HepG2 (cell line): Measurements from ENCODE around the gene FALEC. TPM values are rescaled to one million over a fixed set of nuclear protein-coding genes. Genes with fewer than 3 reads are reported as not detected.

ENCODE experiments used
- ATAC-seq: fragments of 200-7000 bp; cut with Tn5 transposase; 3 replicates; pipeline ENCODE4 v1.9.1; 2020; ENCODE audit warnings: mild to moderate bottlenecking, moderate library complexity
- BruUV-seq: library from RNA; stranded (reverse); fragments of 400-500 nt; replicated peaks from 2 replicates; lab custom pipeline; 2021; lab: Mats Ljungman, UMichigan
- CTCF ChIA-PET: fragments of 300-600 bp; formaldehyde crosslinking; extraction: SDS; loops from one replicate; lab custom pipeline; 2021; ENCODE audit warnings: low total read pairs, inconsistent platforms, low intra/inter-chr PET ratio; lab: Yijun Ruan, JAX
- POLR2A ChIA-PET: fragments of 350-600 bp; sonication (Branson Sonifier 250); formaldehyde crosslinking; loops from one replicate; lab custom pipeline; 2020; ENCODE audit warnings: antibody characterized with exemption, inconsistent platforms; lab: Yijun Ruan, JAX
- DNase-seq: peaks from one replicate; pipeline ENCODE4 v3.0.0-alpha.2; 2015; ENCODE audit warnings: low spot score
- FAIRE-seq: peaks from 3 replicates; lab custom pipeline; 2011; peaks lifted over from hg19 to GRCh38; lab: Jason Lieb, UNC
- H2AFZ ChIP-seq: one replicate; pipeline ENCODE4 v1.6.1; 2011; ENCODE audit warnings: low read length, inconsistent platforms
- H3K27ac ChIP-seq: fragments of 300-600 bp; 3 replicates; pipeline ENCODE4 v1.8.0; 2011; ENCODE audit warnings: mixed run types, mild to moderate bottlenecking, mixed read lengths, low read length, inconsistent platforms; ENCODE audit not compliant: insufficient read depth; ENCODE audit errors: extremely low read length
- H3K27me3 ChIP-seq, 2 experiments: fragments of 200-600 bp in 1 of 2; 2 replicates in 1 of 2; 3 replicates in 1 of 2; pipeline versions ENCODE4 v1.6.0 to v1.8.0; 2011; ENCODE audit warnings: low read length in 2 of 2, mild to moderate bottlenecking in 2 of 2, moderate library complexity in 2 of 2, inconsistent platforms in 1 of 2; ENCODE audit not compliant: insufficient read depth in 2 of 2, control insufficient read depth in 1 of 2
- H3K36me3 ChIP-seq, 2 experiments: fragments of 200-600 bp in 1 of 2; replicated peaks in 1 of 2; 2 replicates in 1 of 2; 3 replicates in 1 of 2; pipeline versions ENCODE4 v1.5.1 to v1.8.0; 2011; ENCODE audit warnings: low read length in 2 of 2, inconsistent platforms in 1 of 2; ENCODE audit not compliant: insufficient read depth in 2 of 2, control insufficient read depth in 1 of 2
- H3K4me1 ChIP-seq: 2 replicates; pipeline ENCODE4 v1.5.1; 2012; ENCODE audit warnings: low read length, inconsistent platforms; ENCODE audit not compliant: insufficient read depth
- H3K4me2 ChIP-seq: 2 replicates; pipeline ENCODE4 v1.6.0; 2011; ENCODE audit warnings: low read depth, low read length, inconsistent platforms
- H3K4me3 ChIP-seq, 3 experiments: fragments of 200-600 bp in 1 of 3; sonication (generic), shearing (Covaris generic) in 1 of 3; replicated peaks in 1 of 3; 2 replicates each; pipeline ENCODE4 v1.5.1; 2011 to 2016; ENCODE audit warnings: low read length in 3 of 3, inconsistent platforms in 2 of 3, low read depth in 2 of 3, mild to moderate bottlenecking in 2 of 3, control low read depth in 1 of 3, mixed read lengths in 1 of 3; ENCODE audit not compliant: insufficient read depth in 1 of 3
- H3K79me2 ChIP-seq: one replicate; pipeline ENCODE4 v1.6.1; 2011; ENCODE audit warnings: low read length, inconsistent platforms; ENCODE audit not compliant: insufficient read depth
- H3K9ac ChIP-seq: 2 replicates; pipeline ENCODE4 v1.6.0; 2011; ENCODE audit warnings: mild to moderate bottlenecking, low read depth, low read length, inconsistent platforms; ENCODE audit not compliant: insufficient read depth
- H3K9me3 ChIP-seq: 2 replicates; pipeline ENCODE4 v1.5.1; 2012; ENCODE audit warnings: mild to moderate bottlenecking, low read length
- H4K20me1 ChIP-seq: 2 replicates; pipeline ENCODE4 v1.6.0; 2011; ENCODE audit warnings: inconsistent platforms, mild to moderate bottlenecking, low read length, moderate library complexity; ENCODE audit not compliant: insufficient read depth
- HMGXB3 ChIP-seq: sonication (generic); formaldehyde crosslinking; IDR thresholded peaks from 2 replicates; pipeline ENCODE4 v1.4.0; 2020; ENCODE audit warnings: missing genetic modification reagents, borderline replicate concordance
- KDM4B ChIP-seq: sonication (generic); formaldehyde crosslinking; IDR thresholded peaks from 2 replicates; pipeline ENCODE4 v1.4.0; 2020; ENCODE audit warnings: missing genetic modification reagents
- NFE2 ChIP-seq: sonication (generic); formaldehyde crosslinking; IDR thresholded peaks from 2 replicates; pipeline ENCODE4 v1.4.0; 2020; ENCODE audit warnings: missing genetic modification reagents
- NFIB ChIP-seq: sonication (generic); formaldehyde crosslinking; IDR thresholded peaks from 2 replicates; pipeline ENCODE4 v1.9.0; 2021; ENCODE audit warnings: missing genetic modification reagents, mild to moderate bottlenecking, borderline replicate concordance
- SAP130 ChIP-seq: IDR thresholded peaks from 2 replicates; pipeline ENCODE4 v1.6.1; 2016; ENCODE audit warnings: low read depth
- SMAD1 ChIP-seq: sonication (generic); formaldehyde crosslinking; IDR thresholded peaks from 2 replicates; pipeline ENCODE4 v1.4.0; 2020; ENCODE audit warnings: missing genetic modification reagents, low read depth, mild to moderate bottlenecking, borderline replicate concordance
- STAG1 ChIP-seq: sonication (generic); formaldehyde crosslinking; IDR thresholded peaks from 2 replicates; pipeline ENCODE4 v1.4.0; 2020; ENCODE audit warnings: missing genetic modification reagents
- STAT5B ChIP-seq: sonication (generic); formaldehyde crosslinking; IDR thresholded peaks from 2 replicates; pipeline ENCODE4 v1.4.0; 2020; ENCODE audit warnings: missing genetic modification reagents
- ZBTB34 ChIP-seq: sonication (generic); formaldehyde crosslinking; IDR thresholded peaks from 2 replicates; pipeline ENCODE4 v1.8.0; 2022; ENCODE audit warnings: mild to moderate bottlenecking, missing genetic modification reagents
- ZC3H13 ChIP-seq: sonication (generic); formaldehyde crosslinking; IDR thresholded peaks from 2 replicates; pipeline ENCODE4 v1.8.1; 2023; ENCODE audit warnings: mild to moderate bottlenecking, missing genetic modification reagents, moderate library complexity
- ZFP82 ChIP-seq: sonication (generic); formaldehyde crosslinking; IDR thresholded peaks from 2 replicates; pipeline ENCODE4 v1.5.1; 2020; ENCODE audit warnings: mild to moderate bottlenecking, missing genetic modification reagents, borderline replicate concordance
- ZMYM2 ChIP-seq: sonication (generic); formaldehyde crosslinking; IDR thresholded peaks from 2 replicates; pipeline ENCODE4 v1.8.0; 2022; ENCODE audit warnings: mild to moderate bottlenecking, missing genetic modification reagents
- ZNF264 ChIP-seq: sonication (generic); formaldehyde crosslinking; IDR thresholded peaks from 2 replicates; pipeline ENCODE4 v1.4.0; 2020; ENCODE audit warnings: missing genetic modification reagents
- ZNF704 ChIP-seq: sonication (generic); formaldehyde crosslinking; IDR thresholded peaks from 2 replicates; pipeline ENCODE4 v1.8.1; 2023; ENCODE audit warnings: mild to moderate bottlenecking, inconsistent platforms, moderate library complexity, missing genetic modification reagents, borderline replicate concordance
- ZNF776 ChIP-seq: sonication (generic); formaldehyde crosslinking; IDR thresholded peaks from 2 replicates; pipeline ENCODE4 v1.4.0; 2020; ENCODE audit warnings: mild to moderate bottlenecking, missing genetic modification reagents
- ZNF780A ChIP-seq: sonication (generic); formaldehyde crosslinking; IDR thresholded peaks from 2 replicates; pipeline ENCODE4 v1.8.0; 2022; ENCODE audit warnings: mild to moderate bottlenecking, missing genetic modification reagents, moderate library complexity
- WGBS: methylation state at CpG from one replicate; pipeline ENCODE4 v1.1.6; 2017; ENCODE audit warnings: low lambda C conversion rate; 5-methylcytosine and 5-hydroxymethylcytosine counted together
- in situ Hi-C: cut with HindIII; loops from 2 replicates; pipeline ENCODE4 v1.10.0; 2017; ENCODE audit warnings: low pct_unique_long_range_greater_than_20kb; ENCODE audit not compliant: extremely low pct_ligation_motif_present
- intact Hi-C: fragments of 100-400 bp; cut with micrococcal nuclease; formaldehyde crosslinking; loops from one replicate; pipeline ENCODE4 v1.10.0; 2022; ENCODE audit not compliant: unreplicated experiment
- polyA plus RNA-seq, 8 experiments: library from polyadenylated mRNA; depleted of rRNA in 3 of 8; stranded (reverse) in 7 of 8; unstranded in 1 of 8; fragments of >200 nt; fragmentation: Illumina TruSeq in 4 of 8; extraction: Trizol in 4 of 8; gene quantifications; 2 replicates each; pipeline versions ENCODE4 v1.2.1 to v1.2.3, GENCODE V29; 2011 to 2016; ENCODE audit warnings: low read depth in 4 of 8, missing spikeins in 1 of 8, mixed read lengths in 1 of 8; ENCODE audit not compliant: insufficient read depth in 1 of 8
- total RNA-seq, 5 experiments: library from RNA; depleted of rRNA; stranded (reverse); fragments of >200 nt; fragmentation: Illumina TruSeq; extraction: Trizol; gene quantifications; 2 replicates each; pipeline ENCODE4 v1.2.3, GENCODE V29; 2016; ENCODE audit warnings: low read depth in 1 of 5
- TF ChIP-seq, protein P1 (sequence below): IDR thresholded peaks from 2 replicates; pipeline ENCODE4 v1.6.1; 2012; ENCODE audit warnings: low read depth, low read length, improper control_type of control experiment

Gene FALEC
- total and polyA plus RNA-seq, 2 of the 13 experiments (the other 11 are each of a cell fraction or from before 2014, with no cell fraction given) = 0.33 to 0.71 TPM

DNA sequence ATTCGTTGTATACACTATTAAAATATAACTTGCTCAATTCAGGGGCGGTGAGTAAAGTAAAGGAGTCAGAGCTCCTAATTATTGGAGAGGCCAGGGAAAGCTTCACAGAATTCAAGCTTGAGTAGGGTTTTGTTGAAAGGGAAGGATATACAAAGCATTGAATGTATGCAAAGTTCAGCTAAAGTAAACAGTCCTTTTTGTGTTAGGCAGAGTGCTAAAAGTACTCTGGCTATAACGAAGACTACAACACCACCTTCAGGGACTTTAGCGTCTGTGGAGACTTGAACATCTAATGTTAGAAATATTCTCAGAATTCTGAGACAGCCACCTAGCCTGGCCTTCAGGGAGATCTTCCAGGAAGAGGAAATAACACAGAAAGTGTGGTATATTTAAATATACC is 1.1 kb downstream of the FALEC start:
- H3K79me2 ChIP-seq = no peaks in the 10 kb centered on the region
- H3K27me3 ChIP-seq = no peaks in the 10 kb centered on the region; a peak in 1 of 5 replicates
- no peaks in the 10 kb centered on the region for H3K36me3 ChIP-seq
- peak; percentile 49 for DNase-seq
- peak; percentile 83 for FAIRE-seq
- H3K27ac ChIP-seq = peak overlapping the region; percentile 66
- ChIA-PET CTCF (interaction anchor here (1.2 kb wide), 1 partner anchor 52 kb away, joined by 5 read pairs; no protein-coding TSS in a partner anchor), POLR2A (interaction anchor here (1.1 to 3.3 kb wide), 12 partner anchors 12 to 181 kb away, joined by 3 to 78 read pairs (median 6); partner anchors contain the start of genes ADAMTSL4, GOLPH3L and TARS2)
- intact Hi-C loops = no loop called here
- BruUV-seq = no TSS peak
- no peaks in the 10 kb centered on the region for H3K9me3 ChIP-seq
- 5% methylated on average over 4 of the region's 4 CpGs for WGBS
- H4K20me1 ChIP-seq = no peaks in the 10 kb centered on the region
- in situ Hi-C loops = no loop called here
- H3K9ac ChIP-seq = peak overlapping the region; percentile 81
- H3K4me3 ChIP-seq = peak overlapping the region; percentile 73 to 84 (median 80)
- H2AFZ ChIP-seq = peak overlapping the region; percentile 77
- peak; percentile 26 for ATAC-seq
- peak overlapping the region; percentile 85 for H3K4me2 ChIP-seq
- H3K4me1 ChIP-seq = peaks cover 32% of the 10 kb centered on the region
- TF ChIP-seq ZNF264 (CRISPR knock-in tag) = no peak
- no peak for TF ChIP-seq ZNF780A (CRISPR knock-in tag)
- TF ChIP-seq HMGXB3 (CRISPR knock-in tag) = no peak
- TF ChIP-seq SAP130 (CRISPR knock-in tag) = peak; percentile 53; the same call in 1 of the 2 replicates
- TF ChIP-seq KDM4B (CRISPR knock-in tag) = no peak
- TF ChIP-seq, protein P1, sequence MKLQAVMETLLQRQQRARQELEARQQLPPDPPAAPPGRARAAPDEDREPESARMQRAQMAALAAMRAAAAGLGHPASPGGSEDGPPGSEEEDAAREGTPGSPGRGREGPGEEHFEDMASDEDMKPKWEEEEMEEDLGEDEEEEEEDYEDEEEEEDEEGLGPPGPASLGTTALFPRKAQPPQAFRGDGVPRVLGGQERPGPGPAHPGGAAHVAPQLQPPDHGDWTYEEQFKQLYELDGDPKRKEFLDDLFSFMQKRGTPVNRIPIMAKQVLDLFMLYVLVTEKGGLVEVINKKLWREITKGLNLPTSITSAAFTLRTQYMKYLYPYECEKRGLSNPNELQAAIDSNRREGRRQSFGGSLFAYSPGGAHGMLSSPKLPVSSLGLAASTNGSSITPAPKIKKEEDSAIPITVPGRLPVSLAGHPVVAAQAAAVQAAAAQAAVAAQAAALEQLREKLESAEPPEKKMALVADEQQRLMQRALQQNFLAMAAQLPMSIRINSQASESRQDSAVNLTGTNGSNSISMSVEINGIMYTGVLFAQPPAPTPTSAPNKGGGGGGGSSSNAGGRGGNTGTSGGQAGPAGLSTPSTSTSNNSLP = no peak
- TF ChIP-seq ZMYM2 = no peak
- TF ChIP-seq NFE2 (CRISPR knock-in tag) = no peak
- no peak for TF ChIP-seq ZFP82
- no peak for TF ChIP-seq SMAD1 (CRISPR knock-in tag)
- TF ChIP-seq STAT5B (CRISPR knock-in tag) = no peak
- TF ChIP-seq STAG1 (CRISPR knock-in tag) = peak; percentile 58
- TF ChIP-seq ZNF704 (CRISPR knock-in tag) = no peak
- 0 out of 2 replicates have a peak, but pooled peaks have one; percentile 25 for TF ChIP-seq ZBTB34 (CRISPR knock-in tag)
- no peak for TF ChIP-seq NFIB (CRISPR knock-in tag)
- no peak for TF ChIP-seq ZNF776 (CRISPR knock-in tag)
- no peak for TF ChIP-seq ZC3H13 (CRISPR knock-in tag)
